Right lung (tissue), 5 donors: ENCODE results near the gene CCDC187. TPM values are rescaled to one million over a fixed set of nuclear protein-coding genes. Genes with fewer than 3 reads are reported as not detected.
A peak's percentile ranks its signal among the peaks of the same experiment; 100 is the strongest.
"Not testable (repeated sequence)": the region's sequence is repeated elsewhere in the genome, so short reads cannot be mapped to it uniquely, and the experiment has no call there.

ENCODE experiments used
- DNase-seq, 2 donors: peaks; one replicate each; pipeline ENCODE4 v3.0.0-alpha.2; 2013
- polyA plus RNA-seq, 5 donors: library from polyadenylated mRNA; unstranded; fragments of 120-200 nt; gene quantifications; one replicate each; pipeline versions ENCODE4 v1.2.1 to v1.2.3, GENCODE V29; 2013; ENCODE audit warnings: inconsistent platforms in 1 of 5, low replicate concordance in 1 of 5; ENCODE audit not compliant: insufficient read length in 5 of 5, insufficient read depth in 1 of 5

CCDC187 gene
- polyA plus RNA-seq, 5 donors, result 0.65 to 2.9 (median 1.8) TPM

DNA sequence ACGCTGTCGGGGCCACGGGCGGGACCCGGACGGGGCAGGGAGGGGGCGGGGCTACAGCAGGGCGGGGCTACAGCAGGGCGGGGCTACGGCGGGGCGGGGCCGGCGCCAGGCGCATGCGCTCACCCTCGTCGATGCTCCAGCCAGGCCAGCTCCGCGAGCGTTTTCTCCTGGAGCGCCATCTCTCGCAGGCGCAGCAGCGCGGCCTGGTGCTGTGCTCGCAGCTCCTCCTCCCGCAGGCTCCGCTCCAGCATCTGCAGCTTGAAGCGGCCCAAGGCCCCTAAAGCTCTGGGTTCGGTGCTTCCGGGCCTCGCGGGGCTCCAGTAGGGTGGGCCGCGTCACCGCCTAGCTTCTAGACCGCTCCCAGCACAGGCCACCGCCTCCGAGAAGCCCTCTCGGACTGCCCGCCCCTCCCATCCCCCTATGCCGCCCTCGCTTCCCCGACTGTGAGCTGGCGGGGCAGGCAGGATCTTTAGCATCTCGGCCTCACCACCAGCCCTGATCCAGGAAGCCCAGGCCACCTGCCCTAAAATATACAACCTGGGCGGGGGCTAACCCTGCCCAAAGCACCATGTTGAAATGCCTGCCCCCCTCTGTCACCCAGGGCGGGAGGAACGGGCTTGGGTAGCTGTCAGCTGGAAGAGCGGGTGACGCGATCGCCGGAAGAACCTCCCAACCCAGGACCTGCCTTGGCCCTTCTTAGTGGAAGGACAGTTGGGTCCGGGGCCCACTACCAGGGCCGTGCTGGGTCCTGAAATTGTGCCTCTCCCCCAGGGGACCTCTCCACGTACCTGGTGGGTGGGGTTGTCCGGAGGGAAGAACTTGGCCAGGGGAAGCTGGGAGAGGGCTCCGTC is 36.4 kb downstream of the CCDC187 start:
- DNase-seq, result peak; percentile 49 to 60

GRCh38 chr9:136266641-136267040 is 37.3 kb downstream of the CCDC187 start:
- not testable (repeated sequence) for DNase-seq

GRCh38 chr9:136265561-136266355 is 38.1 kb downstream of the CCDC187 start:
- no peak for DNase-seq

- no peak for DNase-seq
Measured at GRCh38 chr9:136264441-136265405, 39.2 kb downstream of the CCDC187 start.

GRCh38 chr9:136264031-136264430 is 39.9 kb downstream of the CCDC187 start:
- DNase-seq, result no peak

DNA sequence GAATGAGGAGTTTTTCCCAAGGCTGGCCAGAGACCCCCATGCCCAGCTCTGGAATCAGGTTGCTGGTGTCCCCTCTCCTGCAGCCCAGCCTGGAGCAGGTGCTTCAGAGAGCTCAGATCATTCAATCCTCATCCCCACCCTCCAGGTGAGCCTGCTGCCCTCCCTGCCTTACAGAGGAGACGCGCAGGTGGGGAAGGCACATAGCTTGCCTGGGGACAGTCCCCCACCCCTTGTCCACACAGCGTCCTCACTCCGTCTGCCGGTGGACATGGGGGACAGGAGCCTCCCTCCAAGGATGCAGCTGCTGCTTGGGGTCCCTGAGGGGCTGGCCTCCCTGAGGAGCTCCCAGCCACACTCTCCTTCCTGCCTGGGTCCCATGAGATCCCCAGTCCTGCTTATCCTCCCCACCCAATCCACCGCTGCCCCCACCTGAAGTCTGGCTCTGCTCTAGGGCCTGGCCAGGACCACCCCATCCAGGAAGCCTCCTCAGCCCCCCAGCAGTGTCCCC is 41.2 kb downstream of the CCDC187 start:
- no peak for DNase-seq

DNA sequence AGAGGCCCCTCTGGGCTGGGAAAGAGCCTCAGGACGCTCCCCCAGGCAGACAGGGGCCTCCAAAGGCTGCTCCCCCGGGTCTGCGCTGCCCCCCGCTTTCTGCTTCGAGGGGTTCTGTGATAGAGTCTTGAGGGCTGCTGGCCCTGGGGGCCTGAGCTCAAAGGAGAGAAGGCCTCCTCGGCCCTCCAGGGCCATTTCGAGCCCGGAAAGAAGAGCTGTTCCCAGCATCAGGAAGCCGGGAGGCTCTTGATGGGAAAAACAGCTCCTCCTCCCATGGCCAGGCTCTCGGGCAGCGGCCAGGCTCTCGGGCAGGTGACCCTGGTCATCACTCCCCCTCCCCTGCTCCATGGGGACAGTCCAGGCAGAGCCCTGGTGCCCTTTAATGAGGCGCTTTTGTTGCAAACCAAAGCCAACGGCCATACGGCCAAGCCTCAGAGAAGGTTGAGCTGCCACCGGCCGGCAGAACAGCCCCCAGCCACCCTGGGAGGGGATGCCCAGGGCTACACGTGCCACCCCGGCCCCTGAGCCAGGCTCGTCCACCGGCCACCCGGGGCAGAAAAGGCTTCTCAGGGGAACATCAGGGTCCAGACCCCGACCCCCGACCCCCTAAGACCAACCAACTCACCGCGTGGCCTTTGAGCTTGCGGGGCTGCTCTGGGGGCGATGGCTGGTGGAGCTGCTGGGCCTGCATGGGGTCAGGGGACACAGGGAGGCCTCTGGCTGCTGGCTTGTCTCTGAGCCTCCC is 42.0 kb downstream of the CCDC187 start:
- DNase-seq, result no peak

DNA sequence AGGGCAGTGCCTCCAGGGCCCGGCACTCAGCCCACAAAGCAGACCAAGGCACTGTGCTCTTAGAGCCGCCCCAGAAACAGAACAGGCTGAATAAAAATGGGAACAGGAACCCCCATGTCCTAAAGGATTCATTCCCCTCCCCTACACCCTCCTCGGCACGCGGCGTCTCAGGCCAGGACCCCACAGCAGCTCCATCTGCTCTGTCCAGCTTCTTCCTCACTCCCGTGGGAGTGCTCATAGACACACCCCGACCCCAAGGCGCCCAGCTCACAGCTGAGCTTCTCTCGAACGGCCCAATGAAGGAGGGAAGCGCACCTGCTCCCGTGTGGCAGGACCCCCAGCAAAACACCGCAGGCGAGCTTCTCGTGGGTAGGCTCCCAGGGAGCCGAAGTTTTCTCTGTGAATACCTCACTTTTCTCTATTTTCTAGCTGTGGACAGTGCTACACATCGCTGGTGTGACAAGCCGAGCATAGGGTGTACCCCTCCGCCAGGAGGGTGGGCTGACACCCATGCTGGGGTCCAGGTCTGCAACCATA is 42.9 kb downstream of the CCDC187 start:
- DNase-seq, result no peak

DNA sequence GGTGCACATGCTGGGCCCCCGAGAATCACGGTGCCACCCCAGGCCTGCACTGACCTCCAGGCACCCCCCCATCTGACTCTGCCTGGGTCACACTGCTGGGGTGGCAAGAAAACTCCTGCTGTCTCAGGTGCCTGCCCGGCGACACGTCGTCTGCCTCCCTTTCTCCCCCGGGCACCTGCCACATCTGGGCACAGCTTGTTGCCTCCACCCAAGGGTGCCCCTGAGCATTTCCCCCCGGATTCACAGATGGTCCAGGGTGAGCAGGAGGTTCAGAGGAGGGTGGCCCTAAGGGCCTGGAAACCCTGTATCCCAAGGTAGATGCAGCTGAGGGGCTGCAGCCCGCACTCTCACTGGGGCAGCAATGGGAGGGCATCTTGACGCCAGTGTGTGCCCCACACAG is 43.4 kb downstream of the CCDC187 start:
- no peak for DNase-seq

DNA sequence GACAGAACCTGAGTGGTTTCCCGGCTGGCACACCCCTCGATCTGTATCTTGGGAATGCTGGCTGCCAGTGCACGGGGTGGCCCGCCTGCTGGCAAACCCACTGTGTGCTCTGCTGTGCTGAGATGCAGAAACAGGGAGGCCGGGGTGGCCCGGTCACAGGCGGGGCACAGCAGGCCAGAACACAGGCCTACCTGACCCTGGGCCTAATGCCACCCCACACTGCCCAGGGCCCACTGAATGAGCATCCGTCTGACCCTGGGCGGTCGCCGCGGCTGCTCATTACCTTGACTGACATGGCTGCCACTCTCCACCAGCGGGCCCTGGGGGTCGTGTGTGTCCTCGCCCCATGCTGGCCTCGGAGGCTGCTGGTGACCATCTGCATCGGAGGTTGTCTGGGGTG is 44.1 kb downstream of the CCDC187 start:
- no peak for DNase-seq

DNA sequence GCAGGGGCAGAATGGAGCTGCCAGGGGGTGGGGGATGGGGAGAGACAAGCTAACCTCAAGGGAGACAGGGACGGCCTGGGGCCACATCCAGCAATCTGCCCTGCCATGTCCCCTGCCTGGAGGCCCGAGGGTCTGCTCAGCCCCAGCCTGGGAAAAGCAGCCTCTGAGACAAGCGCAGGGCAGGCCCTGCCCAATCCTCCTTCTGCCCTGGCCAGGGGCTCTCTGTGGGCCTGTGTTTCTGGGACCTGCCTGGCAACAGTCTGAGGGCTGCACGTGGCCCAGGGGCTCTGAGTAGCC is 44.4 kb downstream of the CCDC187 start:
- no peak for DNase-seq

DNA sequence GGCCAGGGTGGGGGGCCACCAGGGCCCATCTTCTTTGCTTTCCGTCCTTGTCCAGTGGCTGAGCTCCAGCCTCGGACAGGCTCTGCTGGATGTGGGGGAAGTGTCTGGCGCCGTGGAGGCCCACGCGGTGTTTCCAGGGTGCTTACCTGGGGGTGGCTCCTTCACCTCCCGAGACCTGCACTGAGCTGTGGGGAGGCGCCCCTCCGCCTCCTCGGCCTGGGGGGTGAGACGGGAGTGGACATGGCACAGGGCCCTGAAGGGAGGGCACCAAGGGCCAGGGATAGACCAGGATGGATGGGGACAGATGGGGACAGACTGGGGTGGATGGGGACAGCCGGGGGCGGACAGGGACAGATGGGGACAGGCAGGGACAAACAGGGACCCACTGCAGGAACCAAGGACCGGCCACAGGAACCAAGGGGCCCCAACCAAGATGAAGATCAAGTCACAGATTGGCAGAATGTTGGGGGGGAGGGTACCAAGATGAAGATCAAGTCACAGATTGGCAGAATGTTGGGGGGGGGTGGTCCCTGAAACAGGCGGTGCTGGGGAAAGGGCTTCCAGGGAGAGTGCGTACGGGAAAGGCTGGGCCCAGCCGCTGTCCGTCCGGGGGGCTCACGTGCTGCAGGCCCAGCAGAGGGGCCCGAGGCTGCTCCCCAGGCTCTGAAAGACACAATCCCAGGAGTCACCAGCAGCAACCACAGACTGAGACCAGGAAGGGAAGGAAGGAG is 44.9 kb downstream of the CCDC187 start:
- DNase-seq, result no peak

DNA sequence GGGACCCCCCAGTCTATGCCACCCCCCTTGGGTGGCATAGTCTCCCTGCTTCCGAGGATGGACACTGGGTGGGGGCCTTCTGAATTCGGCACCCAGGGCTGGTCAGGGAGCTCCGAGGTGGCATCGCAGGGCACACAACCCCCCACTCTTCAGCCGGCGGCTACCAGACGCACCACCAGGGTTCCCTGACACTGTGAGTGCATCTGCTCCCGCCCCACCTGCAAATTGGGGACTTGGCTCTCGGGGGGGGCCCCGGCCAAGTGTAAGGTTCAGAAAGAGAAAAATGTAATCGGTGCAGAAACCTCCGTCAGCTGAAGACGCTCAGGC is 45.6 kb downstream of the CCDC187 start:
- DNase-seq, result no peak

- no peak for DNase-seq
Measured at GRCh38 chr9:136257381-136258298, 46.3 kb downstream of the CCDC187 start.

DNA sequence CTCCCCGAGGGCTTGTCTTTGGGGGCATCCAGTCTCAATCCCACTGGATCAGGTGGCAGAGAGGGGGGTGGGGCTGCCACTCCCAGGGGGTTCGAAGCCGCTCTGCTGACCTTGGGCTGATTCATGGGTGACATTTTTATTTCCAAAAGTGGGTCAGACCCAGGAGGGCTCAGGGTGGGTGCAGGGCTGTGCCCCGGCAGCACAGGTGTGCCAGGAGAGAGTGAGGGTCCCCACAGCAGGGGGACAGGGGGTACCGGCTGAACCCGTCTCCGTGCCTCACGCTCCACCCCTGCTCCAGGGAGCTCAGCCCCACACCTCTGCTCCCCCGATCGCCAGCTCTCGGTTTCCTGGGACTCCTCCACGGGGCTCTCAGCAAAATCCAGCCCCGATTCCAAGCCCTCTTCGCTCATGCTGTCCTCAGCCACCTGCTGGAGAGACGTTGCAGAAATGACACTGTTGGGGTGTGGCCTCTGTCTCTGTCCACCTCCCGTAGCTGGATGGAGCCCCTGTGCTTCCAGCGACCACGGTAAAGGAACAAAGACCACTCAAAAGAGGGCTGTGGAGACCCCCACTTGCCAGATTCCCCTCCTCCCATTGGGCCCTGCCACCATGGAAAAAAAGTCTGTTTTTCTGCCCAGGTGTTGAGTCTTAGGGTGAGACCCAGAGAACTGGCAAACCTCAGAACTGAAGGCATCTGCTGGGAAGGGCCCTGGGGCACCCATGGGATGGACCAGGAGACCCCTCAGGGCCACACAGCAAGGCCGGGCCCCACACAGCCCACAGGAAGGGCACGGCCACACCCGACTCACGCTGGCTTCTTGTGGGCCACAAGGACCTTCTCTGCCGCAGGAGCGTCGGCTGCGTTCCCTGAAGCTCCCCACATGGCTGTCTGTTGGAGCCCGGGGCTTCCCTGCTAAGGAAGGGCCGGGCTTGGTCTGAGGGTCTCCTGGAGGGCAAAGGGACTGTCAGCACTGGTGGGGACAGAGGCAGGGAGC is 47.7 kb downstream of the CCDC187 start:
- no peak for DNase-seq

- no peak for DNase-seq
Measured at GRCh38 chr9:136255166-136255538, 48.7 kb downstream of the CCDC187 start.

GRCh38 chr9:136254381-136255165 is 49.3 kb downstream of the CCDC187 start:
- DNase-seq, result no peak
